Thoracic aorta (tissue), 2 donors: ENCODE results near the gene AK5. TPM values are rescaled to one million over a fixed set of nuclear protein-coding genes. Genes with fewer than 3 reads are reported as not detected.

ENCODE experiments used
- ATAC-seq: fragments of 150-250 bp; one replicate; pipeline ENCODE4 v1.8.0; 2017; ENCODE audit warnings: low read depth; ENCODE audit not compliant: insufficient number of reproducible peaks, low FRiP score
- DNase-seq: peaks from one replicate; pipeline ENCODE4 v3.0.0-alpha.2; 2020; ENCODE audit warnings: low spot score
- H3K27ac ChIP-seq, 2 donors: fragments of 200-600 bp; sonication (generic); 1 replicate in 1 of 2; 2 replicates in 1 of 2; pipeline ENCODE4 v1.5.1; 2016; ENCODE audit warnings: mild to moderate bottlenecking in 2 of 2, moderate library complexity in 2 of 2
- H3K27me3 ChIP-seq: fragments of 200-600 bp; sonication (generic); replicated peaks from 2 replicates; pipeline ENCODE4 v1.6.0; 2016; ENCODE audit warnings: mild to moderate bottlenecking; ENCODE audit not compliant: insufficient read depth
- H3K36me3 ChIP-seq: fragments of 200-600 bp; sonication (generic); one replicate; pipeline ENCODE4 v1.5.1; 2016
- H3K4me1 ChIP-seq, 2 donors: fragments of 200-600 bp; sonication (generic); 1 replicate in 1 of 2; 2 replicates in 1 of 2; pipeline versions ENCODE4 v1.5.1 to v1.6.0; 2016; ENCODE audit warnings: low read depth in 2 of 2, mild to moderate bottlenecking in 1 of 2; ENCODE audit not compliant: control insufficient read depth in 1 of 2
- H3K4me3 ChIP-seq: fragments of 200-600 bp; sonication (generic); 2 replicates; pipeline ENCODE4 v1.5.1; 2016; ENCODE audit warnings: mild to moderate bottlenecking
- H3K9me3 ChIP-seq: fragments of 200-600 bp; sonication (generic); 2 replicates; pipeline ENCODE4 v1.5.1; 2016
- total RNA-seq, 2 donors: library from RNA; depleted of rRNA; stranded (reverse); fragments of >200 nt; gene quantifications; one replicate each; pipeline versions ENCODE4 v1.1.0 to v1.2.3, GENCODE V29; 2016
- TF ChIP-seq, protein P1 (sequence below): fragments of 200-600 bp; sonication (generic); IDR thresholded peaks from one replicate; pipeline ENCODE4 v1.5.1; 2019; ENCODE audit warnings: antibody characterized with exemption

AK5 gene
- total RNA-seq, 2 donors from 2014 or later, result 0.56 to 1.4 TPM

DNA sequence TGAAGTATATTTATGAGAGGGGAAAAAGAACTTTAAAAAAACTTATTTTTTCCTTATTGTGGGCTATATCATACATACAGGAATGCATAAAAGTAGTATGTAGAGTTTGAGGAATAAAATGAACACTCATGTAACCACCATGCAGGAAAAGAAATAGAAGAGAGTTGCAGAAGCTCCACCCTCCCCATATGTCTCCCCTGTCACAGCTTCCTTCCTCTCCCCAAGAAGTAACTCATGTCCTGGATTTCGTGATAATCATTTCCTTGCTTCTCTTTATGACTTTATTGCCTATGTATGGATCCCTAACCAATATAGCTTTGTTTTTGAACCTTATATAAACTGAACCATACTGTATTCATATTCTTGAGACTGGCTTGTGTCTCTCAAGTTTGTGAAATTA lies 274.2 kb downstream of the AK5 start:
- no peak overlapping the region for H3K4me3 ChIP-seq
- no peak overlapping the region for H3K27ac ChIP-seq
- DNase-seq (no peak), ATAC-seq (no peak)
- H3K4me1 ChIP-seq, result no peaks in the 10 kb centered on the region
- no peaks in the 10 kb centered on the region for H3K9me3 ChIP-seq
- H3K36me3 ChIP-seq, result no peaks in the 10 kb centered on the region
- no peaks in the 10 kb centered on the region for H3K27me3 ChIP-seq
- TF ChIP-seq, protein P1, sequence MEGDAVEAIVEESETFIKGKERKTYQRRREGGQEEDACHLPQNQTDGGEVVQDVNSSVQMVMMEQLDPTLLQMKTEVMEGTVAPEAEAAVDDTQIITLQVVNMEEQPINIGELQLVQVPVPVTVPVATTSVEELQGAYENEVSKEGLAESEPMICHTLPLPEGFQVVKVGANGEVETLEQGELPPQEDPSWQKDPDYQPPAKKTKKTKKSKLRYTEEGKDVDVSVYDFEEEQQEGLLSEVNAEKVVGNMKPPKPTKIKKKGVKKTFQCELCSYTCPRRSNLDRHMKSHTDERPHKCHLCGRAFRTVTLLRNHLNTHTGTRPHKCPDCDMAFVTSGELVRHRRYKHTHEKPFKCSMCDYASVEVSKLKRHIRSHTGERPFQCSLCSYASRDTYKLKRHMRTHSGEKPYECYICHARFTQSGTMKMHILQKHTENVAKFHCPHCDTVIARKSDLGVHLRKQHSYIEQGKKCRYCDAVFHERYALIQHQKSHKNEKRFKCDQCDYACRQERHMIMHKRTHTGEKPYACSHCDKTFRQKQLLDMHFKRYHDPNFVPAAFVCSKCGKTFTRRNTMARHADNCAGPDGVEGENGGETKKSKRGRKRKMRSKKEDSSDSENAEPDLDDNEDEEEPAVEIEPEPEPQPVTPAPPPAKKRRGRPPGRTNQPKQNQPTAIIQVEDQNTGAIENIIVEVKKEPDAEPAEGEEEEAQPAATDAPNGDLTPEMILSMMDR, result no peak

DNA sequence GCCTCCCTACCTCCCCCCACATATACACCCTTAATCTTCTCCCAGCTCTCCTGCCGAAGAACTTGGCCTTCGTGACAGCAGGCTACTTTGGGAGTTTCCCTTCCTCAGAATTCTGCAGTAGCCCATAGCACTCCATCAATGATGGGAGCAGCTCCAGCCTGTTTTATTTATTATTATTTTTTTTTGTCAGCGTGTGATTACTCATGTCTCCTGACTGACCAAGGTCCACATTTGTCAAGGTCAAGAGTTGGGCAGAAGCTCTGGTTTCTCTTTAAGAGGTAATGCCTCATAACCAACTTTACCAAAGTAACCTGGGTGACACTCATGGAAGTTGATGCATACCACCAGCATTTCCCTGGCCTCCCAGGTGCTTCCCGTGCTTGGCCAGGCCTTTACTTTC lies 275.2 kb downstream of the AK5 start:
- no peak for ATAC-seq
- Histone ChIP-seq H3K36me3 (no peaks in the 10 kb centered on the region), H3K27ac (no peak overlapping the region), H3K4me1 (no peaks in the 10 kb centered on the region), H3K4me3 (no peak overlapping the region), H3K27me3 (no peaks in the 10 kb centered on the region), H3K9me3 (no peaks in the 10 kb centered on the region)
- no peak for DNase-seq
- TF ChIP-seq, protein P1, result no peak

DNA sequence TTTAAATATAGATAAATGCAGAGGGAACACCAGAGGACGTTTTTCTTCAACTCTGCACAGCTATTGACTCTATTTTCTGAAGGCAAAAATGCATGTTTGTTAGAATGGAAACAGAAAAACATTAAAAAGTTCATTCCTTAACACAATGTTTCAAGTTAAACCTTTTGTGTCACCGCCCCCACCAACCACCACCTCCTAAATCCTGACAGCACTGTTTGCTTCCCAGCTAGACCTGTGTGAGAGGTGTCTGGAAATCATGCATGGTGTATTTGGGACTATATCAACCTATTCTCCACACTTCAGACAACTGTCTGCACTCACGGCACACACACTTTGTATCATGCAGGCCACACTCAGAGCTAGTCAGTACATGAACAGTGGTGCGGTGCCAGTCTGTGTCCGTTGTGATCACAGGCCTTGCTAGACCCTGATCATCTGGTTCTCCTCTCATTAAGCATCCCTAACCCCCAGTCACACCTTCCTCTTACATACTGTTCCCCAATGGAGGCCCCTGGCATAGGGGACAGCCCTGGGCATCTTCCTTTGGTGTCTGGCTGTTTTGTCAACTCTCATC lies 276.9 kb downstream of the AK5 start:
- ATAC-seq (no peak), DNase-seq (no peak)
- H3K4me3 ChIP-seq, result no peak overlapping the region
- H3K4me1 ChIP-seq, result no peaks in the 10 kb centered on the region
- TF ChIP-seq, protein P1, result no peak
- no peaks in the 10 kb centered on the region for H3K36me3 ChIP-seq
- H3K9me3 ChIP-seq, result no peaks in the 10 kb centered on the region
- H3K27me3 ChIP-seq, result no peaks in the 10 kb centered on the region
- H3K27ac ChIP-seq, result no peak overlapping the region

DNA sequence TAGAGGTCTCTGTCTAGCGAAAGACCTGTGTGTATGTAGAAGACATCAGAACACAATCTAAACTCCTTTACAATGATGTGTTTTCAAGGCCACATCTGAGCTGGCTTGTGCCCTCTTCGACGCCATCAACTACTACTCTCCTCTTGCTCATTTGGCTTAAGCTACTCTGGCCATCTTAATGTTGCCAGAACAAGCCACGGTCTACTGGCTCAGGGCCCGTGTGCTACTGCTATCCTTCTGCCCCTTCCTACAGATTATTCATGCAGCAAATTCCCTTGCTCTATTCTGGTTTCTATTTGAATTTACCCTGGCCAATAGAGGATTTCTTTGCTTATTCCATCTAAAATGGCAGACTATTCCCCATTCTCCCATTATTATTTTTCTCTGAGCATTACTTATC lies 278.9 kb downstream of the AK5 start:
- Histone ChIP-seq H3K4me1 (no peaks in the 10 kb centered on the region), H3K4me3 (no peak overlapping the region), H3K36me3 (peaks cover 11% of the 10 kb centered on the region), H3K27ac (no peak overlapping the region), H3K9me3 (no peaks in the 10 kb centered on the region), H3K27me3 (no peaks in the 10 kb centered on the region)
- ATAC-seq (no peak), DNase-seq (no peak)
- TF ChIP-seq, protein P1, result no peak

DNA sequence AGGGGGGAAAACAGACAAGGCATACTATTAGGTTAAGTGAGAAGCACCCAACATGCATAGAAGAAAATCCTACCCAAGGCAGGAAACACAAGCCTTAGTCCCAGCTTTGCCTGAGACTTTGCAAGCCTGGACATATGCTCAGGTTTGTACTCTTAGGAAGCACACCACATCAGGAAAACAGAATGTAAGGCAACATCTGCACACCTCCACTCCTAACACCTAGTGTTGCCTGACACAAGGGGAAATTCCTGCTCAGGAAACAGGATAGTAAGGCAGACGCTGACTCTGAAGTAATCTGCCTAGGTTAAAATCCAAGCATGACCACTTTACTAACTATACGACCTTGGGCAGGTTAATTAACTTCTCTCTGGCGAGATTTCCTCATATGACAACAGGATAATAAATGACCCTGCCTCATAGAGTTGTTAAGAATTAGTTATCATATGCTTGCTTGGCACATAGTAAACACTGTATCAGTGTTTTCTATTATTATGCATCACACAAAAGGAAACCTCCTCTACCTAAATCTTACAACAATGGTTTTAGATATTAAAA lies 280.9 kb downstream of the AK5 start:
- Histone ChIP-seq H3K4me3 (no peak overlapping the region), H3K4me1 (no peaks in the 10 kb centered on the region), H3K9me3 (no peaks in the 10 kb centered on the region), H3K27ac (no peak overlapping the region), H3K27me3 (no peaks in the 10 kb centered on the region), H3K36me3 (peaks cover 25% of the 10 kb centered on the region)
- ATAC-seq, result no peak
- no peak for DNase-seq
- TF ChIP-seq, protein P1, result no peak
